Neural cell (in vitro differentiated cells): Measurements from ENCODE around the gene SLIT3. TPM values are rescaled to one million over a fixed set of nuclear protein-coding genes. Genes with fewer than 3 reads are reported as not detected.

ENCODE experiments used
- H2AFZ ChIP-seq: fragments of 200-600, 300-800 bp; sonication (generic), shearing (Covaris generic); 2 replicates; pipeline ENCODE4 v1.6.0; 2014; ENCODE audit warnings: low read depth, mild to moderate bottlenecking, antibody characterized with exemption, low read length, moderate library complexity
- H3F3A ChIP-seq: fragments of 200-600 bp; shearing (Covaris generic); 2 replicates; pipeline ENCODE4 v1.6.1; 2016; ENCODE audit warnings: mild to moderate bottlenecking, moderate library complexity, mixed read lengths, antibody characterized with exemption, low read length; ENCODE audit not compliant: insufficient read depth, poor library complexity, severe bottlenecking
- H3K27ac ChIP-seq: fragments of 200-600, 300-800 bp; sonication (generic), shearing (Covaris generic); 2 replicates; pipeline ENCODE4 v1.5.1; 2014; ENCODE audit warnings: mild to moderate bottlenecking, low read length, moderate library complexity
- H3K27me3 ChIP-seq: fragments of 300-800, 200-600 bp; sonication (generic), shearing (Covaris generic); 2 replicates; pipeline ENCODE4 v1.6.0; 2014; ENCODE audit warnings: mild to moderate bottlenecking, low read depth, low read length, moderate library complexity; ENCODE audit not compliant: insufficient read depth
- H3K36me3 ChIP-seq: fragments of 300-800, 200-600 bp; sonication (generic), shearing (Covaris generic); 2 replicates; pipeline ENCODE4 v1.5.1; 2014; ENCODE audit warnings: mild to moderate bottlenecking, antibody characterized with exemption, low read length, moderate library complexity; ENCODE audit not compliant: insufficient read depth
- H3K4me2 ChIP-seq: fragments of 300-800, 200-600 bp; sonication (generic), shearing (Covaris generic); 2 replicates; pipeline ENCODE4 v1.6.0; 2014; ENCODE audit warnings: mild to moderate bottlenecking, low read length
- H3K4me3 ChIP-seq: fragments of 300-800, 200-600 bp; sonication (generic), shearing (Covaris generic); 2 replicates; pipeline ENCODE4 v1.5.1; 2014; ENCODE audit warnings: mild to moderate bottlenecking, low read length, moderate library complexity
- H3K79me2 ChIP-seq: fragments of 200-600 bp; shearing (Covaris generic); replicated peaks from 2 replicates; pipeline ENCODE4 v1.6.0; 2014; ENCODE audit warnings: mild to moderate bottlenecking, low read length, moderate library complexity; ENCODE audit not compliant: insufficient read depth
- H3K9ac ChIP-seq: fragments of 300-800, 200-600 bp; sonication (generic), shearing (Covaris generic); 2 replicates; pipeline ENCODE4 v1.6.1; 2016; ENCODE audit warnings: mild to moderate bottlenecking, low read length, mixed read lengths
- H3K9me2 ChIP-seq: fragments of 200-600 bp; shearing (Covaris generic); 2 replicates; pipeline ENCODE4 v1.6.1; 2016; ENCODE audit warnings: mild to moderate bottlenecking, low read length, mixed read lengths; ENCODE audit not compliant: insufficient read depth
- H3K9me3 ChIP-seq: fragments of 200-600, 300-800 bp; sonication (generic), shearing (Covaris generic); 2 replicates; pipeline ENCODE4 v1.6.1; 2016; ENCODE audit warnings: mild to moderate bottlenecking, mixed run types, low read length, moderate library complexity, mixed read lengths
- H4K20me1 ChIP-seq: fragments of 200-600 bp; shearing (Covaris generic); 2 replicates; pipeline ENCODE4 v1.6.1; 2016; ENCODE audit warnings: mild to moderate bottlenecking, mixed run types; ENCODE audit not compliant: insufficient read depth
- CTCF ChIP-seq: fragments of 450-650 bp; IDR thresholded peaks from 2 replicates; pipeline ENCODE4 v1.5.1; 2014; ENCODE audit warnings: antibody characterized with exemption, mild to moderate bottlenecking, moderate library complexity; ENCODE audit not compliant: poor library complexity, severe bottlenecking
- EP300 ChIP-seq: fragments of 450-650 bp; conservative IDR thresholded peaks from 2 replicates; pipeline ENCODE4 v1.6.1; 2014; ENCODE audit warnings: antibody characterized with exemption, mild to moderate bottlenecking, moderate library complexity; ENCODE audit not compliant: poor library complexity, severe bottlenecking
- EZH2 ChIP-seq: fragments of 200-600, 300-800 bp; shearing (Covaris generic), sonication (generic); IDR thresholded peaks from 2 replicates; pipeline ENCODE4 v1.6.1; 2014; ENCODE audit warnings: antibody characterized with exemption, low read length, borderline replicate concordance, mild to moderate bottlenecking; ENCODE audit not compliant: insufficient read depth, poor library complexity, severe bottlenecking
- MXI1 ChIP-seq: fragments of 450-650 bp; conservative IDR thresholded peaks from 2 replicates; pipeline ENCODE4 v1.6.1; 2014; ENCODE audit warnings: antibody characterized with exemption, mild to moderate bottlenecking; ENCODE audit not compliant: poor library complexity, severe bottlenecking
- POLR2AphosphoS5 ChIP-seq: IDR thresholded peaks from 2 replicates; pipeline ENCODE4 v1.6.1; 2012
- RAD21 ChIP-seq: fragments of 450-650 bp; conservative IDR thresholded peaks from 2 replicates; pipeline ENCODE4 v1.6.1; 2014; ENCODE audit warnings: antibody characterized with exemption, mild to moderate bottlenecking, moderate library complexity
- REST ChIP-seq: IDR thresholded peaks from 2 replicates; pipeline ENCODE4 v1.6.1; 2012; ENCODE audit warnings: borderline replicate concordance
- SMC3 ChIP-seq: fragments of 450-650 bp; conservative IDR thresholded peaks from 2 replicates; pipeline ENCODE4 v1.6.1; 2014; ENCODE audit warnings: antibody characterized with exemption, mild to moderate bottlenecking, moderate library complexity; ENCODE audit not compliant: poor library complexity
- TAF1 ChIP-seq: IDR thresholded peaks from 2 replicates; pipeline ENCODE4 v1.6.1; 2012; ENCODE audit warnings: low read depth
- polyA plus RNA-seq: library from polyadenylated mRNA; depleted of rRNA; stranded (reverse); fragments of >200 nt; gene quantifications from 2 replicates; pipeline ENCODE4 v1.2.3, GENCODE V29; 2014

Gene SLIT3
- polyA plus RNA-seq, 1 donor from 2014 or later: 1.2 TPM

GRCh38 chr5:169027501-169028061 lies 273.4 kb downstream of the SLIT3 start:
- Histone ChIP-seq H3K9ac (no peak overlapping the region), H3K36me3 (no peaks in the 10 kb centered on the region), H3K9me3 (no peaks in the 10 kb centered on the region), H2AFZ (no peak overlapping the region), H3K4me2 (no peak overlapping the region), H3K4me3 (peak overlapping the region; percentile 9), H3K79me2 (no peaks in the 10 kb centered on the region), H3K9me2 (no peaks in the 10 kb centered on the region), H3K27ac (peak overlapping the region; percentile 58), H3F3A (no peaks in the 10 kb centered on the region), H4K20me1 (no peaks in the 10 kb centered on the region), H3K27me3 (no peaks in the 10 kb centered on the region)
- peak; percentile 24 for TF ChIP-seq EP300
- TF ChIP-seq POLR2AphosphoS5: peak; percentile 53
- TF ChIP-seq RAD21: no peak

- H3K9me2 ChIP-seq: no peaks in the 10 kb centered on the region
- no peak overlapping the region for H3K9ac ChIP-seq
- no peaks in the 10 kb centered on the region for H3K27me3 ChIP-seq
- TF ChIP-seq RAD21: no peak
- no peak for TF ChIP-seq EP300
- no peak for TF ChIP-seq SMC3
- no peak for TF ChIP-seq EZH2
- TF ChIP-seq REST: no peak
- TF ChIP-seq TAF1: no peak
- no peak for TF ChIP-seq POLR2AphosphoS5
- no peak for TF ChIP-seq CTCF
- TF ChIP-seq MXI1: no peak
- H2AFZ ChIP-seq: no peak overlapping the region
- H3K36me3 ChIP-seq: no peaks in the 10 kb centered on the region
- H4K20me1 ChIP-seq: no peaks in the 10 kb centered on the region
- no peaks in the 10 kb centered on the region for H3K79me2 ChIP-seq
- no peaks in the 10 kb centered on the region for H3K9me3 ChIP-seq
- H3K27ac ChIP-seq: no peak overlapping the region
- H3K4me2 ChIP-seq: no peak overlapping the region
- no peak overlapping the region for H3K4me3 ChIP-seq
- no peaks in the 10 kb centered on the region for H3F3A ChIP-seq
Measured at GRCh38 chr5:169025491-169025890, 275.4 kb downstream of the SLIT3 start.
